ENCODE measurements around the gene TPGS1.

Gene TPGS1

GRCh38 chr19:493391-494170, 13.7 kb upstream of the TPGS1 start:
- no peaks in the 10 kb centered on the region for H3K36me3 ChIP-seq (ENCODE audit: control insufficient read depth, low read depth, low read length)
- H3K4me3 ChIP-seq (ENCODE audit: low read length) = no peak overlapping the region
- peaks cover 21% of the 10 kb centered on the region for H3K27me3 ChIP-seq (ENCODE audit: control insufficient read depth, insufficient read depth, low read length)
- no peak overlapping the region for H3K27ac ChIP-seq (ENCODE audit: low read length)
- H3K9ac ChIP-seq (ENCODE audit: low read length) = no peak overlapping the region
- H3K4me1 ChIP-seq (ENCODE audit: control insufficient read depth, low read depth, low read length) = no peaks in the 10 kb centered on the region
- no peaks in the 10 kb centered on the region for H3K9me3 ChIP-seq (ENCODE audit: control insufficient read depth, low read depth, low read length)

DNA sequence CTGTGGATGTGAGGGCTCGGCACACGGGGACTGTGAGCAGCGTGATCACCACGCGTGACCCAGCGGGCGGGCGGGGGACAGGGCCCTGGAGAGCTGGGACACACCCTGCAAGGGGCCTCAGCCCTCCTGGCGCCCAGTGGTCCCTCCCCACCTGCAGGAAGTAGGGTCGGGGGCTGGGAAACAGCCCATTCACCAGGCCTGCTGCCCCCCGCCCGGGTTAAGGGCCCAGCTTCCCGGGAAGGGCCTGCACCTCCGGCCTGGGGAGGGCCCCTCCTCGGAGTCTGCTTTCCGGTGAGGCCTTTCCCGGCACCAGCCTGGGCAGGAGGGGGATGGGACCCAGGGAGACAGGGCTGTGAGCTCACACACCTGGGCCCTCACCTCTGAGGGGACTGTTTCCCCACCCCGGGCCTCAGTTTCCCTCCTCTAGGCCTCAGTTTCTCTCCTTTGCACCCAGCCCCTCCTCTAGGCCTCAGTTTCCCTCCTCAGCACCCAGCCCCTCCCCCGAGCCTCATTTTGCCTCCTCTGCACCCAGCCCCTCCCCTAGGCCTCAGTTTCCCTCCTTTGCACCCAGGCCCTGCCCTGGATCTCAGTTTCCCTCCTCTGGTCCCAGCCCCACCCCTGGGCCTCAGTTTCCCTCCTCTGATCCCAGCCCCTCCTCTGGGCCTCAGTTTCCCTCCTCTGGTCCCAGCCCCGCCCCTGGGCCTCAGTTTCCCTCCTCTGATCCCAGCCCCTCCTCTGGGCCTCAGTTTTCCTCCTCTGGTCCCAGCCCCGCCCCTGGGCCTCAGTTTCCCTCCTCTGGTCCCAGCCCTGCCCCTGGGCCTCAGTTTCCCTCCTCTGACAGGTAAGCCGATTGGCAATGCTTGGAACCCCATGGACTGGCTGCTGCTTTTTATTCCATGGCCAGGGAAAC, 12.9 kb upstream of the TPGS1 start:
- no peaks in the 10 kb centered on the region for H3K36me3 ChIP-seq (ENCODE audit: control insufficient read depth, low read depth, low read length)
- no peaks in the 10 kb centered on the region for H3K4me1 ChIP-seq (ENCODE audit: control insufficient read depth, low read depth, low read length)
- H3K9ac ChIP-seq (ENCODE audit: low read length) = no peak overlapping the region
- no peak overlapping the region for H3K27ac ChIP-seq (ENCODE audit: low read length)
- no peak overlapping the region for H3K4me3 ChIP-seq (ENCODE audit: low read length)
- H3K9me3 ChIP-seq (ENCODE audit: control insufficient read depth, low read depth, low read length) = no peaks in the 10 kb centered on the region
- H3K27me3 ChIP-seq (ENCODE audit: control insufficient read depth, insufficient read depth, low read length) = peaks cover 30% of the 10 kb centered on the region

GRCh38 chr19:495081-495401, 12.3 kb upstream of the TPGS1 start:
- Histone ChIP-seq H3K4me1 (ENCODE audit: control insufficient read depth, low read depth, low read length) (no peaks in the 10 kb centered on the region), H3K9ac (ENCODE audit: low read length) (no peak overlapping the region), H3K4me3 (ENCODE audit: low read length) (no peak overlapping the region), H3K27me3 (ENCODE audit: control insufficient read depth, insufficient read depth, low read length) (peaks cover 35% of the 10 kb centered on the region), H3K9me3 (ENCODE audit: control insufficient read depth, low read depth, low read length) (no peaks in the 10 kb centered on the region), H3K36me3 (ENCODE audit: control insufficient read depth, low read depth, low read length) (no peaks in the 10 kb centered on the region), H3K27ac (ENCODE audit: low read length) (no peak overlapping the region)

- Histone ChIP-seq H3K4me3 (ENCODE audit: low read length) (no peak overlapping the region), H3K4me1 (ENCODE audit: control insufficient read depth, low read depth, low read length) (no peaks in the 10 kb centered on the region), H3K9me3 (ENCODE audit: control insufficient read depth, low read depth, low read length) (no peaks in the 10 kb centered on the region), H3K27me3 (ENCODE audit: control insufficient read depth, insufficient read depth, low read length) (peaks cover 40% of the 10 kb centered on the region), H3K9ac (ENCODE audit: low read length) (no peak overlapping the region), H3K36me3 (ENCODE audit: control insufficient read depth, low read depth, low read length) (no peaks in the 10 kb centered on the region), H3K27ac (ENCODE audit: low read length) (no peak overlapping the region)
Measured at GRCh38 chr19:495402-496111, 11.7 kb upstream of the TPGS1 start.

DNA sequence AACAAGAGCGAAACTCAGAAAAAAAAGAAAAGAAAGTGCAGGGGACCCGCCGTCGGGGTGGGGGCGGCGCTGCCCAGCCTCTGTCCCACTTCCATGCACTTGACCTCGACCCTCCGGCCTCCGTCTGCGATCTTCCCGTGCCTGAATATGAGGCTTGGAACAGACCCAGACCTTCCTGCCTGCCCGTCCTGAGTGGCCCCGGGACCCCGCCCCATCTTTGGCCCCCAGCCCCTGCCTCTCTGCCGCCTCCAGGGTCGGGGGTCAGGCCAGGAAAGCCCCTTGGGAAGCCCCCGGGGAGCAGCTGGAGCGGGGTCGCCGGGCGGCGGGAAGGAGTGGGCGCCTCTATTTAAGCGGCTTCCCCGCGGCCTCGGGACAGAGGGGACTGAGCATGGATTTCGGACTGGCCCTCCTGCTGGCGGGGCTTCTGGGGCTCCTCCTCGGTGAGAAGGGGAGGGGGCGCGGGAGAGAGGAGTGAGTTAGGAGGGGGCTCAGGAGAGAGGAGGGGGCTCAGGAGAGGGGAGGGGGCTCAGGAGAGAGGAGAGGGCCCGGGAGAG, 11.1 kb upstream of the TPGS1 start, which contains the start of gene MADCAM1:
TSS of gene MADCAM1 (plus strand) at position 375 of the 554 bp plus-strand sequence. CDS start at position 389, 14 bp downstream.
- no peaks in the 10 kb centered on the region for H3K9me3 ChIP-seq (ENCODE audit: control insufficient read depth, low read depth, low read length)
- H3K4me3 ChIP-seq (ENCODE audit: low read length) = peak within 1 kb of the TSS; percentile 17
- H3K27ac ChIP-seq (ENCODE audit: low read length) = no peak within 1 kb of the TSS
- H3K27me3 ChIP-seq (ENCODE audit: control insufficient read depth, insufficient read depth, low read length) = peaks cover 41% of the 10 kb centered on the region
- H3K36me3 ChIP-seq (ENCODE audit: control insufficient read depth, low read depth, low read length) = no peaks in the 10 kb centered on the region
- H3K4me1 ChIP-seq (ENCODE audit: control insufficient read depth, low read depth, low read length) = no peaks in the 10 kb centered on the region
- H3K9ac ChIP-seq (ENCODE audit: low read length) = no peak within 1 kb of the TSS

DNA sequence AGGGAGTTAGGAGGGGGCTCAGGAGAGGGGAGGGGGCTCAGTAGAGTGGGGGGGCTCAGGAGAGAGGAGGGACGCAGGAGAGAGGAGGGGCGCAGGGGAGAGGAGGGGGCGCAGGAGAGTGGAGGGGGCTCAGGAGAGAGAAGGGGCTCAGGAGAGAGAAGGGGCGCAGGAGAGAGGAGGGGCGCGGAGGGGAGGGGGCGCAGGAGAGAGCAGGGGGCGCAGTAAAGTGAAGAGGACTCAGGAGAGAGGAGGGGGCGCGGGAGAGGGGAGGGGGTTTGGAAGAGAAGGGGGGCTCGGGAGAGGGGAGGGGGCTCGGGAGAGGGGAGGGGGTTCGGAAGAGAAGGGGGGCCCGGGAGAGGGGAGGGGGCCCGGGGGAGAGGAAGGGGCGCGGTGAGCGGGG, 10.3 kb upstream of the TPGS1 start:
- H3K9me3 ChIP-seq (ENCODE audit: control insufficient read depth, low read depth, low read length) = no peaks in the 10 kb centered on the region
- H3K4me3 ChIP-seq (ENCODE audit: low read length) = peak overlapping the region; percentile 17
- H3K27ac ChIP-seq (ENCODE audit: low read length) = no peak overlapping the region
- no peak overlapping the region for H3K9ac ChIP-seq (ENCODE audit: low read length)
- H3K4me1 ChIP-seq (ENCODE audit: control insufficient read depth, low read depth, low read length) = no peaks in the 10 kb centered on the region
- H3K36me3 ChIP-seq (ENCODE audit: control insufficient read depth, low read depth, low read length) = no peaks in the 10 kb centered on the region
- peaks cover 41% of the 10 kb centered on the region for H3K27me3 ChIP-seq (ENCODE audit: control insufficient read depth, insufficient read depth, low read length)

DNA sequence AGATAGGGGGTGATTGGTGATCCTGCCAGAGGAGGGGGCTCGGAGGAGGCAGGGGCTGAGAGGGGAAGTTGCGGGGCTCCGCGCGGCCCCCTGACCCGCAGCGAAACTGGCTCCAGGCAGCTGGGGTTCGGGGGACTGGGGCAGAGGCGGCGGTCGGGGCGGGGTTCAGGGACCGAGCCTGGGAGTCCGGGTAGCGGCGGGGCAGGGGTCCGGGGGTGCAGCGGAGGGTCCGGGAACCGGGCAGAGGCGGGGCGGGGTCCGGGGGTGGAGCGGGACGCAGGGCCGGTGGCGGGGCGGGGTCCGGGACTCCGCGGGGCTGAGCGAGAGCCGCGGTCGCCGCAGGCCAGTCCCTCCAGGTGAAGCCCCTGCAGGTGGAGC, 9.8 kb upstream of the TPGS1 start:
- Histone ChIP-seq H3K9me3 (ENCODE audit: control insufficient read depth, low read depth, low read length) (no peaks in the 10 kb centered on the region), H3K36me3 (ENCODE audit: control insufficient read depth, low read depth, low read length) (no peaks in the 10 kb centered on the region), H3K27me3 (ENCODE audit: control insufficient read depth, insufficient read depth, low read length) (peaks cover 41% of the 10 kb centered on the region), H3K4me1 (ENCODE audit: control insufficient read depth, low read depth, low read length) (no peaks in the 10 kb centered on the region), H3K9ac (ENCODE audit: low read length) (no peak overlapping the region), H3K4me3 (ENCODE audit: low read length) (peak overlapping the region; percentile 42), H3K27ac (ENCODE audit: low read length) (no peak overlapping the region)

GRCh38 chr19:497869-498510, 9.3 kb upstream of the TPGS1 start:
- H3K27ac ChIP-seq (ENCODE audit: low read length) = no peak overlapping the region
- H3K4me1 ChIP-seq (ENCODE audit: control insufficient read depth, low read depth, low read length) = no peaks in the 10 kb centered on the region
- no peaks in the 10 kb centered on the region for H3K36me3 ChIP-seq (ENCODE audit: control insufficient read depth, low read depth, low read length)
- H3K27me3 ChIP-seq (ENCODE audit: control insufficient read depth, insufficient read depth, low read length) = peaks cover 41% of the 10 kb centered on the region
- H3K9me3 ChIP-seq (ENCODE audit: control insufficient read depth, low read depth, low read length) = no peaks in the 10 kb centered on the region
- H3K4me3 ChIP-seq (ENCODE audit: low read length) = peak overlapping the region; percentile 42
- no peak overlapping the region for H3K9ac ChIP-seq (ENCODE audit: low read length)

DNA sequence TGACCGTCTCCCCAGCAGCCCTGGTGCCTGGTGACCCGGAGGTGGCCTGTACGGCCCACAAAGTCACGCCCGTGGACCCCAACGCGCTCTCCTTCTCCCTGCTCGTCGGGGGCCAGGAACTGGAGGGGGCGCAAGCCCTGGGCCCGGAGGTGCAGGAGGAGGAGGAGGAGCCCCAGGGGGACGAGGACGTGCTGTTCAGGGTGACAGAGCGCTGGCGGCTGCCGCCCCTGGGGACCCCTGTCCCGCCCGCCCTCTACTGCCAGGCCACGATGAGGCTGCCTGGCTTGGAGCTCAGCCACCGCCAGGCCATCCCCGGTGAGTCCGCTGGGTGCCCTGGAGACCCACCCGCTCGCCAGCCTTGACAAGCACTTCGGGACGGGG, 8.8 kb upstream of the TPGS1 start:
- no peak overlapping the region for H3K4me3 ChIP-seq (ENCODE audit: low read length)
- peaks cover 41% of the 10 kb centered on the region for H3K27me3 ChIP-seq (ENCODE audit: control insufficient read depth, insufficient read depth, low read length)
- H3K9me3 ChIP-seq (ENCODE audit: control insufficient read depth, low read depth, low read length) = no peaks in the 10 kb centered on the region
- H3K4me1 ChIP-seq (ENCODE audit: control insufficient read depth, low read depth, low read length) = no peaks in the 10 kb centered on the region
- no peaks in the 10 kb centered on the region for H3K36me3 ChIP-seq (ENCODE audit: control insufficient read depth, low read depth, low read length)
- no peak overlapping the region for H3K9ac ChIP-seq (ENCODE audit: low read length)
- H3K27ac ChIP-seq (ENCODE audit: low read length) = no peak overlapping the region

DNA sequence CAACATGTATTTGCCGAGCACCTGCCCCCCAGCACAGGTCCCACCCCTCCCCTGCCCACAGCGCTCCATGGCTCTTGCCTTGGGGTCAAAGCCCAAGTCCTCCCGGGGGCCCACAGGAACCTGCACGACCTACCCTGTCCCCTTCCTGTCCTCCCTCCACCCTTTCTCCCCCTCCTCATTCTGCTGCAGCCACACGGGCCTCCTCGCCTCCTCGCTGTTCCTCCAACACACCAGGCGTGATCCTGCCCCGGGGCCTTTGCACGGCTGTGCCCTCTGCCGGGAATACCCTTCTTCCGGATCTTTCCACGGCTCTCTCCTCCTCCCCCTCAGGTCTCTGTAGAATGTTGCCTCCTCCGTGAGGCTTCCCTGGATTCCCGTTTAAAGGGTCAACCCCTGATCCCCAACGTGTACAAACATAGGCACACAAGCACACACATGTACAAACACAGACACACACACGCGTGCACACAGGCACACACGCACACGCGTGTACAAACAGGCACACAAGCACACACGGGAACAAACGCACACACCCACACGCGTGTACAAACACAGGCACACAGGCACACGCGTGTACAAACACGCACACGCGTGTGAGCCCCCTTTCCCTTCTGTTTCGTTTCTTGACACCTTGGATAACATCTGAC, 8.2 kb upstream of the TPGS1 start:
- H3K36me3 ChIP-seq (ENCODE audit: control insufficient read depth, low read depth, low read length) = no peaks in the 10 kb centered on the region
- no peak overlapping the region for H3K4me3 ChIP-seq (ENCODE audit: low read length)
- no peak overlapping the region for H3K9ac ChIP-seq (ENCODE audit: low read length)
- peaks cover 41% of the 10 kb centered on the region for H3K27me3 ChIP-seq (ENCODE audit: control insufficient read depth, insufficient read depth, low read length)
- no peak overlapping the region for H3K27ac ChIP-seq (ENCODE audit: low read length)
- no peaks in the 10 kb centered on the region for H3K4me1 ChIP-seq (ENCODE audit: control insufficient read depth, low read depth, low read length)
- no peaks in the 10 kb centered on the region for H3K9me3 ChIP-seq (ENCODE audit: control insufficient read depth, low read depth, low read length)

All from iPS-18a (cell line).